Liver (tissue), 9 donors: ENCODE data around the gene MAD2L1BP. TPM values are rescaled to one million over a fixed set of nuclear protein-coding genes. Genes with fewer than 3 reads are reported as not detected.

Experiments used
- DNase-seq: peaks from one replicate; pipeline ENCODE4 v3.0.0-alpha.2; 2017; ENCODE audit warnings: low spot score
- H3K27ac ChIP-seq, 2 donors: one replicate each; pipeline ENCODE4 v1.7.0; 2013; ENCODE audit warnings: inconsistent platforms in 2 of 2, low read length in 2 of 2, control low read depth in 1 of 2, low read depth in 1 of 2, mild to moderate bottlenecking in 1 of 2
- H3K27me3 ChIP-seq, 4 donors: one replicate each; pipeline versions ENCODE4 v1.6.1 to v1.7.0; 2013; ENCODE audit warnings: low read length in 3 of 4, inconsistent platforms in 1 of 4, mild to moderate bottlenecking in 1 of 4, moderate library complexity in 1 of 4; ENCODE audit not compliant: control insufficient read depth in 4 of 4, insufficient read depth in 4 of 4
- H3K36me3 ChIP-seq, 4 donors: one replicate each; pipeline versions ENCODE4 v1.6.1 to v1.7.0; 2013; ENCODE audit warnings: low read length in 3 of 4, mild to moderate bottlenecking in 3 of 4, low read depth in 1 of 4, moderate library complexity in 1 of 4; ENCODE audit not compliant: control insufficient read depth in 4 of 4, insufficient read depth in 3 of 4
- H3K4me1 ChIP-seq, 4 donors: one replicate each; pipeline versions ENCODE4 v1.6.1 to v1.7.0; 2013; ENCODE audit warnings: low read length in 3 of 4, mild to moderate bottlenecking in 3 of 4, moderate library complexity in 1 of 4; ENCODE audit not compliant: control insufficient read depth in 4 of 4, insufficient read depth in 4 of 4
- H3K4me3 ChIP-seq, 3 donors: one replicate each; pipeline versions ENCODE4 v1.6.1 to v1.7.0; 2013; ENCODE audit warnings: low read length in 3 of 3, control low read depth in 1 of 3, low read depth in 1 of 3, mild to moderate bottlenecking in 1 of 3
- H3K9ac ChIP-seq, 2 donors: one replicate each; pipeline ENCODE4 v1.7.0; 2013; ENCODE audit warnings: low read length in 2 of 2, mild to moderate bottlenecking in 2 of 2, moderate library complexity in 2 of 2, control low read depth in 1 of 2, low read depth in 1 of 2
- H3K9me3 ChIP-seq, 4 donors: one replicate each; pipeline versions ENCODE4 v1.6.1 to v1.7.0; 2013; ENCODE audit warnings: low read length in 3 of 4; ENCODE audit not compliant: control insufficient read depth in 4 of 4
- EGR1 ChIP-seq, 2 donors: IDR thresholded peaks; 2 replicates each; pipeline ENCODE4 v1.6.1; 2016 to 2018; ENCODE audit warnings: antibody characterized with exemption in 2 of 2, low read depth in 2 of 2
- FOXA1 ChIP-seq: IDR thresholded peaks from 2 replicates; pipeline ENCODE4 v1.6.1; 2016; ENCODE audit warnings: antibody characterized with exemption
- FOXA2 ChIP-seq: IDR thresholded peaks from 2 replicates; pipeline ENCODE4 v1.6.1; 2016; ENCODE audit warnings: antibody characterized with exemption
- GABPA ChIP-seq, 2 donors: IDR thresholded peaks in 1 of 2; conservative IDR thresholded peaks in 1 of 2; 2 replicates each; pipeline ENCODE4 v1.6.1; 2016; ENCODE audit warnings: antibody characterized with exemption in 2 of 2, mild to moderate bottlenecking in 1 of 2, moderate library complexity in 1 of 2
- HNF4A ChIP-seq, 2 donors: conservative IDR thresholded peaks; 2 replicates each; pipeline ENCODE4 v1.6.1; 2016; ENCODE audit warnings: antibody characterized with exemption in 2 of 2, mild to moderate bottlenecking in 2 of 2
- HNF4G ChIP-seq: IDR thresholded peaks from 2 replicates; pipeline ENCODE4 v1.6.1; 2016; ENCODE audit warnings: antibody characterized with exemption
- JUND ChIP-seq, 2 donors: IDR thresholded peaks; 2 replicates each; pipeline ENCODE4 v1.6.1; 2016; ENCODE audit warnings: antibody characterized with exemption in 2 of 2
- NR2F2 ChIP-seq: IDR thresholded peaks from 2 replicates; pipeline ENCODE4 v1.6.1; 2016; ENCODE audit warnings: antibody characterized with exemption
- RAD21 ChIP-seq, 2 donors: IDR thresholded peaks; 2 replicates each; pipeline ENCODE4 v1.6.1; 2016; ENCODE audit warnings: antibody characterized with exemption in 2 of 2, mild to moderate bottlenecking in 2 of 2
- RXRA ChIP-seq, 2 donors: IDR thresholded peaks; 2 replicates each; pipeline ENCODE4 v1.6.1; 2017 to 2018; ENCODE audit warnings: antibody characterized with exemption in 2 of 2, mild to moderate bottlenecking in 1 of 2
- SP1 ChIP-seq: IDR thresholded peaks from 2 replicates; pipeline ENCODE4 v1.6.1; 2018; ENCODE audit warnings: antibody characterized with exemption, mild to moderate bottlenecking
- TAF1 ChIP-seq: conservative IDR thresholded peaks from 2 replicates; pipeline ENCODE4 v1.6.1; 2016; ENCODE audit warnings: antibody characterized with exemption, mild to moderate bottlenecking
- YY1 ChIP-seq: IDR thresholded peaks from 2 replicates; pipeline ENCODE4 v1.6.1; 2016; ENCODE audit warnings: antibody characterized with exemption, mild to moderate bottlenecking
- ZBTB33 ChIP-seq: IDR thresholded peaks from 2 replicates; pipeline ENCODE4 v1.6.1; 2016; ENCODE audit warnings: antibody characterized with exemption
- WGBS: extraction: QIAGEN DNeasy Blood & Tissue Kit; methylation state at CpG from one replicate; pipeline ENCODE4 v1.1.7; 2013; 5-methylcytosine and 5-hydroxymethylcytosine counted together
- polyA plus RNA-seq, 2 donors: library from polyadenylated mRNA; stranded (reverse) in 1 of 2; unstranded in 1 of 2; fragments of 200-250 nt in 1 of 2; fragments of >200 nt in 1 of 2; fragmentation: Nextera tagmentation in 1 of 2; extraction: Ambion mirVana in 1 of 2; gene quantifications; one replicate each; pipeline versions ENCODE4 v1.2.1 to v1.2.3, GENCODE V29; 2013 to 2015
- total RNA-seq, 2 donors: library from RNA; depleted of rRNA; stranded (reverse); fragments of >200 nt; gene quantifications; one replicate each; pipeline ENCODE4 v1.2.3, GENCODE V29; 2014
- TF ChIP-seq, protein P1 (sequence below): IDR thresholded peaks from 2 replicates; pipeline ENCODE4 v1.6.1; 2016; ENCODE audit warnings: antibody characterized with exemption
- TF ChIP-seq, protein P2 (sequence below): IDR thresholded peaks from 2 replicates; pipeline ENCODE4 v1.6.1; 2016; ENCODE audit warnings: antibody characterized with exemption, mild to moderate bottlenecking
- TF ChIP-seq, protein P3 (sequence below): IDR thresholded peaks from 2 replicates; pipeline ENCODE4 v1.6.1; 2016; ENCODE audit warnings: antibody characterized with exemption
- donor health status: healthy.
- donor health status: healthy.
- donor health status: healthy.
- donor health status: healthy.
- donor health status: healthy.

Gene MAD2L1BP
- total and polyA plus RNA-seq, 4 donors: 11.2 to 17.3 (median 16.1) TPM

- Histone ChIP-seq H3K36me3 (peaks cover 0 to 14% (median 4%) of the 10 kb centered on the region in 4 donors), H3K27ac (no peak overlapping the region), H3K9ac (no peak overlapping the region), H3K4me3 (no peak overlapping the region), H3K4me1 (peaks cover 0 to 3% (median 0%) of the 10 kb centered on the region in 4 donors), H3K9me3 (no peaks in the 10 kb centered on the region), H3K27me3 (no peaks in the 10 kb centered on the region)
- 29% methylated on average over 9 of the region's 9 CpGs for WGBS
- DNase-seq: no peak
- no peak for TF ChIP-seq HNF4G
- TF ChIP-seq RAD21 (IDR thresholded peaks at IDR 0.05): no peak
- TF ChIP-seq RXRA (IDR thresholded peaks at IDR 0.05): no peak
- no peak for TF ChIP-seq GABPA (IDR thresholded peaks at IDR 0.05 in 1 of 2, conservative IDR thresholded peaks at IDR 0.05 in 1 of 2)
- TF ChIP-seq HNF4A (conservative IDR thresholded peaks at IDR 0.05): no peak
- no peak for TF ChIP-seq FOXA1
- TF ChIP-seq FOXA2: no peak
- TF ChIP-seq NR2F2: no peak
- TF ChIP-seq, protein P1, sequence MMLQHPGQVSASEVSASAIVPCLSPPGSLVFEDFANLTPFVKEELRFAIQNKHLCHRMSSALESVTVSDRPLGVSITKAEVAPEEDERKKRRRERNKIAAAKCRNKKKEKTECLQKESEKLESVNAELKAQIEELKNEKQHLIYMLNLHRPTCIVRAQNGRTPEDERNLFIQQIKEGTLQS: no peak
- TF ChIP-seq TAF1: no peak
- TF ChIP-seq, protein P2, sequence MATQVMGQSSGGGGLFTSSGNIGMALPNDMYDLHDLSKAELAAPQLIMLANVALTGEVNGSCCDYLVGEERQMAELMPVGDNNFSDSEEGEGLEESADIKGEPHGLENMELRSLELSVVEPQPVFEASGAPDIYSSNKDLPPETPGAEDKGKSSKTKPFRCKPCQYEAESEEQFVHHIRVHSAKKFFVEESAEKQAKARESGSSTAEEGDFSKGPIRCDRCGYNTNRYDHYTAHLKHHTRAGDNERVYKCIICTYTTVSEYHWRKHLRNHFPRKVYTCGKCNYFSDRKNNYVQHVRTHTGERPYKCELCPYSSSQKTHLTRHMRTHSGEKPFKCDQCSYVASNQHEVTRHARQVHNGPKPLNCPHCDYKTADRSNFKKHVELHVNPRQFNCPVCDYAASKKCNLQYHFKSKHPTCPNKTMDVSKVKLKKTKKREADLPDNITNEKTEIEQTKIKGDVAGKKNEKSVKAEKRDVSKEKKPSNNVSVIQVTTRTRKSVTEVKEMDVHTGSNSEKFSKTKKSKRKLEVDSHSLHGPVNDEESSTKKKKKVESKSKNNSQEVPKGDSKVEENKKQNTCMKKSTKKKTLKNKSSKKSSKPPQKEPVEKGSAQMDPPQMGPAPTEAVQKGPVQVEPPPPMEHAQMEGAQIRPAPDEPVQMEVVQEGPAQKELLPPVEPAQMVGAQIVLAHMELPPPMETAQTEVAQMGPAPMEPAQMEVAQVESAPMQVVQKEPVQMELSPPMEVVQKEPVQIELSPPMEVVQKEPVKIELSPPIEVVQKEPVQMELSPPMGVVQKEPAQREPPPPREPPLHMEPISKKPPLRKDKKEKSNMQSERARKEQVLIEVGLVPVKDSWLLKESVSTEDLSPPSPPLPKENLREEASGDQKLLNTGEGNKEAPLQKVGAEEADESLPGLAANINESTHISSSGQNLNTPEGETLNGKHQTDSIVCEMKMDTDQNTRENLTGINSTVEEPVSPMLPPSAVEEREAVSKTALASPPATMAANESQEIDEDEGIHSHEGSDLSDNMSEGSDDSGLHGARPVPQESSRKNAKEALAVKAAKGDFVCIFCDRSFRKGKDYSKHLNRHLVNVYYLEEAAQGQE: no peak
- TF ChIP-seq, protein P3, sequence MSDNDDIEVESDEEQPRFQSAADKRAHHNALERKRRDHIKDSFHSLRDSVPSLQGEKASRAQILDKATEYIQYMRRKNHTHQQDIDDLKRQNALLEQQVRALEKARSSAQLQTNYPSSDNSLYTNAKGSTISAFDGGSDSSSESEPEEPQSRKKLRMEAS: no peak
- no peak for TF ChIP-seq YY1
- no peak for TF ChIP-seq EGR1 (IDR thresholded peaks at IDR 0.05; ENCODE audit: low read depth in 2 of 2)
- TF ChIP-seq ZBTB33: no peak
- no peak for TF ChIP-seq SP1
Measured at GRCh38 chr6:43645613-43645964, 9.9 kb downstream of the MAD2L1BP start.

DNA sequence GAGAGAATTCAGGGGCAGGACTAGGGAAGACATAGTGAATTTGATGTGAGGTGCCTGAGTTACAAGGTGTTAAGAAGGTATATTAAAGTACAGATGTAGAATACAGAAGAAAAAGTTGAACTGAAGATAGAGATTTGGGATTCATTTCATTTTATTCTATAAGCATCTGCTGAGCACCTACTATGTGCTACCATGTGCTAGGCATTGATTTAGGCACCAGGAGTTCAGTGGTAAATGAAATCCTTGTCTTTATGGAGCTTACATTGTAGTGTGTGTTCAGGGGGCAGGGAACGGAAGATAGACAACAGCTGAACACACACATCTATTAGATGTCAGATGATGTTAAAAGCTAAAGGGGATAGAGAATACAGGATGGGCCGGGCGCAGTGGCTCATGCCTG lies 12.0 kb downstream of the MAD2L1BP start:
- no peak overlapping the region for H3K4me3 ChIP-seq
- peaks cover 0 to 2% (median 0%) of the 10 kb centered on the region in 4 donors for H3K36me3 ChIP-seq
- 96% methylated on average over 3 of the region's 3 CpGs for WGBS
- H3K27me3 ChIP-seq: no peaks in the 10 kb centered on the region
- no peak for DNase-seq
- no peak for TF ChIP-seq JUND (IDR thresholded peaks at IDR 0.05)
- no peak overlapping the region for H3K9ac ChIP-seq
- no peak overlapping the region for H3K27ac ChIP-seq
- peaks cover 0 to 3% (median 0%) of the 10 kb centered on the region in 4 donors for H3K4me1 ChIP-seq
- no peaks in the 10 kb centered on the region for H3K9me3 ChIP-seq
